HG02623 (cell line): Measurements from ENCODE around the gene GRK3.
"Not testable (repeated sequence)": the region's sequence is repeated elsewhere in the genome, so short reads cannot be mapped to it uniquely, and the experiment has no call there.

Source experiments
- ATAC-seq: cut with Tn5 transposase; IDR thresholded peaks from one replicate; pipeline ENCODE4 v1.9.1; 2021; ENCODE audit warnings: moderate library complexity; ENCODE audit not compliant: unreplicated experiment

GRK3 gene

GRCh38 chr22:25564320-25564978 lies at the start of gene GRK3:
GRK3 (plus strand) TSS chr22:25564675; CDS start chr22:25565041, 366 bp downstream.
- ATAC-seq, result no peak

GRCh38 chr22:25518000-25518663 lies 46.3 kb upstream of the GRK3 start:
- ATAC-seq, result no peak

- no peak for ATAC-seq
Measured at GRCh38 chr22:25525376-25525775, 39.1 kb upstream of the GRK3 start.

- ATAC-seq, result not testable (repeated sequence)
Measured at GRCh38 chr22:25525804-25526584, 38.5 kb upstream of the GRK3 start.

- not testable (repeated sequence) for ATAC-seq
Measured at GRCh38 chr22:25527016-25527415, 37.5 kb upstream of the GRK3 start.

- ATAC-seq, result not testable (repeated sequence)
Measured at GRCh38 chr22:25528068-25528467, 36.4 kb upstream of the GRK3 start.

- ATAC-seq, result not testable (repeated sequence)
Measured at GRCh38 chr22:25529059-25529458, 35.4 kb upstream of the GRK3 start.

- ATAC-seq, result not testable (repeated sequence)
Measured at GRCh38 chr22:25529541-25530137, 34.8 kb upstream of the GRK3 start.

- ATAC-seq, result not testable (repeated sequence)
Measured at GRCh38 chr22:25531677-25532076, 32.8 kb upstream of the GRK3 start.

GRCh38 chr22:25534724-25535123 lies 29.8 kb upstream of the GRK3 start:
- ATAC-seq, result no peak

GRCh38 chr22:25536589-25536988 lies 27.9 kb upstream of the GRK3 start:
- ATAC-seq, result no peak

GRCh38 chr22:25540166-25540907 lies 24.1 kb upstream of the GRK3 start:
- no peak for ATAC-seq

GRCh38 chr22:25540908-25541660 lies 23.4 kb upstream of the GRK3 start:
- ATAC-seq, result no peak

- no peak for ATAC-seq
Measured at GRCh38 chr22:25542191-25542590, 22.3 kb upstream of the GRK3 start.

GRCh38 chr22:25542720-25543402 lies 21.6 kb upstream of the GRK3 start:
- ATAC-seq, result no peak

- no peak for ATAC-seq
Measured at GRCh38 chr22:25545146-25545545, 19.3 kb upstream of the GRK3 start.

GRCh38 chr22:25545672-25546071 lies 18.8 kb upstream of the GRK3 start:
- no peak for ATAC-seq

GRCh38 chr22:25546242-25546641 lies 18.2 kb upstream of the GRK3 start:
- no peak for ATAC-seq

GRCh38 chr22:25546751-25547150 lies 17.7 kb upstream of the GRK3 start:
- ATAC-seq, result no peak
